ENCODE measurements around the gene ZNF621.
"Not testable (repeated sequence)": the region's sequence is repeated elsewhere in the genome, so short reads cannot be mapped to it uniquely, and the experiment has no call there.

ZNF621 gene

DNA sequence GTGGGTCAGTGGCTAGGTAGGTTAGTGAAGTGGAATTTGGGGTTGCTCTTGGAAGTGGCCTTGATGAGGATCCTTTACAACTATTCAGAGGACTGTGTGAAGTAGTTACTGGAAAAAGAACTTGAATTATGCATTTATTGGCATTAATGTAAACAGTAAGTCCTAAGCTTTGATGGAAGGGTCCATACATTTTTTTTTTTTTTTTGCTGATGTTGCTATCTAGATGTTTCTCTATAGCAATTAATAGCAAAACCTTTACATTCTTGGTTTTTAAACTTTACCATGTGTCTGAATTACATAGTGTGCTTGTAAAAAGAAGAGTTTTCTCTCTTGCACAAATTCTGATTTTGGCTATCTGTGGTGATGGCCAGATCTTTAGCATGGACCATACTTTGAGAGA lies 9.5 kb downstream of the ZNF621 start:
- TF ChIP-seq, protein P1, sequence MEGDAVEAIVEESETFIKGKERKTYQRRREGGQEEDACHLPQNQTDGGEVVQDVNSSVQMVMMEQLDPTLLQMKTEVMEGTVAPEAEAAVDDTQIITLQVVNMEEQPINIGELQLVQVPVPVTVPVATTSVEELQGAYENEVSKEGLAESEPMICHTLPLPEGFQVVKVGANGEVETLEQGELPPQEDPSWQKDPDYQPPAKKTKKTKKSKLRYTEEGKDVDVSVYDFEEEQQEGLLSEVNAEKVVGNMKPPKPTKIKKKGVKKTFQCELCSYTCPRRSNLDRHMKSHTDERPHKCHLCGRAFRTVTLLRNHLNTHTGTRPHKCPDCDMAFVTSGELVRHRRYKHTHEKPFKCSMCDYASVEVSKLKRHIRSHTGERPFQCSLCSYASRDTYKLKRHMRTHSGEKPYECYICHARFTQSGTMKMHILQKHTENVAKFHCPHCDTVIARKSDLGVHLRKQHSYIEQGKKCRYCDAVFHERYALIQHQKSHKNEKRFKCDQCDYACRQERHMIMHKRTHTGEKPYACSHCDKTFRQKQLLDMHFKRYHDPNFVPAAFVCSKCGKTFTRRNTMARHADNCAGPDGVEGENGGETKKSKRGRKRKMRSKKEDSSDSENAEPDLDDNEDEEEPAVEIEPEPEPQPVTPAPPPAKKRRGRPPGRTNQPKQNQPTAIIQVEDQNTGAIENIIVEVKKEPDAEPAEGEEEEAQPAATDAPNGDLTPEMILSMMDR (IDR thresholded peaks at IDR 0.05; ENCODE audit: low read depth, low read length): no peak
- no peak for DNase-seq
- Histone ChIP-seq H3K36me3 (peaks cover 55% of the 10 kb centered on the region), H3K9me3 (ENCODE audit: severe bottlenecking) (no peaks in the 10 kb centered on the region), H3K27me3 (ENCODE audit: insufficient read depth, low read depth, severe bottlenecking) (no peaks in the 10 kb centered on the region), H3K4me3 (ENCODE audit: low read depth, low read length) (no peak overlapping the region), H3K27ac (no peak overlapping the region)

DNA sequence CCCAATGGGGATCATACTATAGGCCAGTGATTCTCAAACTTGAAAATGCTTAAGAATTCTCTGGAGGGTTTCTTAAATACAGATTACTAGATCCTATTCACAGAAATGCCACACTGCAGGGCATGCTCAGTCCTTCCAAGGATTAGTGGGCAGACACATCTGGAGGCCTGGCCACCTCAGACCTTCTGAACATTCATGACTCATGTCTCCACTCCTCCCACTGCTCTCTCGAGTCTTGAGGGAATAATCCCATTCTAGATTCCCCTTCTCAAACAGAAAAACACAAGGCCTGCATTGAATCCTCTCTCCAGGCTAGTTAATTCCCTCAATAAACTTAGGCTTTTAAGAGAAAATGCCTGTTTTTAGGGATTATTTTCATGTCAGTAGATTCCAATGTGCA lies 22.1 kb downstream of the ZNF621 start:
- Histone ChIP-seq H3K27ac (no peak overlapping the region), H3K27me3 (ENCODE audit: insufficient read depth, low read depth, severe bottlenecking) (no peaks in the 10 kb centered on the region), H3K9me3 (ENCODE audit: severe bottlenecking) (no peaks in the 10 kb centered on the region), H3K36me3 (no peaks in the 10 kb centered on the region), H3K4me3 (ENCODE audit: low read depth, low read length) (no peak overlapping the region)
- TF ChIP-seq, protein P1 (IDR thresholded peaks at IDR 0.05; ENCODE audit: low read depth, low read length): no peak
- no peak for DNase-seq

DNA sequence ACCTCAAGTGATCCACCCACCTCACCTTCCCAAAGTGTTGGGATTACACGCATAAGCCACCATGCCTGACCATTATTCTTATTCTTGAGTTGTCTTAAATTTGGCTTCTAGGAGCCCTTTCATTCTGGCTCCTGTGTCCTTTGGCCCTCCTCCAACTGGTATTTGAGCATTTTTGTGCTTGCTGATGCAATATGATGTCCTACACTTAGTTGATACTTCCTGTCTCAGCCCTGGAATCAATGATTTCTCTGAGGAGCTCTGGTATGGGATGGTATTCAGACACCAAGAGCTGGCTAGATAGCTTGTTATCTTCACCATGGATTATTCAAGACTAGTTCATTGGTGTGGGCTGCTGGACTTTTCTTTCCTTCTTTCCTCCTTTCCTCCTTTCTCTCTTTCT lies 25.4 kb downstream of the ZNF621 start:
- no peaks in the 10 kb centered on the region for H3K36me3 ChIP-seq
- TF ChIP-seq, protein P1 (IDR thresholded peaks at IDR 0.05; ENCODE audit: low read depth, low read length): no peak

DNA sequence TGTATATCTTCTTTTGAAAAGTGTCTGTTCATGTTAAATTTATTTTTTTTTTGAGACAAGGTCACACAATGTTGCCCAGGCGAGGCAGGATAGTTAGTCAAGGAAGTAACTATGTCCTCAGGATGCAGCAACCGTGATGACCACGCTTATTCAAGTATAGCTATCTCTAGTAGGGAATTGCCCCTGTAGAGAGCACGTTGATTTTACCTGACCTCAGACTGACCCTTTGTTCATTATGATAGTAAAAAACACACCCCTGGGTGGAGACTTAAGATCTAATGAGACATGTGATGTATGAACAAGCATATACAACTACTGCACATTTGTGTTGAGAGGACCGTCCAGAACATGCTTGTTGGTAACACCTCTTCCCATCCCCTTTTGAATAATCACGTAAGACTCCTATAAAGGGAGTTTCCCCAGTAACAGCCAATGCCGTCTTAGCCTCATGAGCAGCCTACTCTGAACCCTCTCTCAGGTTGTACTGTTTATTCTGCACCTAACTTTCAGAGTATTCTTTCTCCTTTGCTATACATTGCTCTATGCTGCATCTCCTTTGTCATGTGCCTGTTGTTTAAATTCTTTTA lies 32.9 kb downstream of the ZNF621 start:
- Histone ChIP-seq H3K27me3 (ENCODE audit: insufficient read depth, low read depth, severe bottlenecking) (no peaks in the 10 kb centered on the region), H3K27ac (no peak overlapping the region), H3K9me3 (ENCODE audit: severe bottlenecking) (no peaks in the 10 kb centered on the region), H3K36me3 (no peaks in the 10 kb centered on the region), H3K4me3 (ENCODE audit: low read depth, low read length) (no peak overlapping the region)
- no peak for DNase-seq
- TF ChIP-seq, protein P1 (IDR thresholded peaks at IDR 0.05; ENCODE audit: low read depth, low read length): no peak

More for the DNA sequence above, 25.4 kb downstream of the ZNF621 start:
- no peak for DNase-seq
- Histone ChIP-seq H3K9me3 (ENCODE audit: severe bottlenecking) (no peaks in the 10 kb centered on the region), H3K27ac (no peak overlapping the region), H3K4me3 (ENCODE audit: low read depth, low read length) (no peak overlapping the region), H3K27me3 (ENCODE audit: insufficient read depth, low read depth, severe bottlenecking) (no peaks in the 10 kb centered on the region)

DNA sequence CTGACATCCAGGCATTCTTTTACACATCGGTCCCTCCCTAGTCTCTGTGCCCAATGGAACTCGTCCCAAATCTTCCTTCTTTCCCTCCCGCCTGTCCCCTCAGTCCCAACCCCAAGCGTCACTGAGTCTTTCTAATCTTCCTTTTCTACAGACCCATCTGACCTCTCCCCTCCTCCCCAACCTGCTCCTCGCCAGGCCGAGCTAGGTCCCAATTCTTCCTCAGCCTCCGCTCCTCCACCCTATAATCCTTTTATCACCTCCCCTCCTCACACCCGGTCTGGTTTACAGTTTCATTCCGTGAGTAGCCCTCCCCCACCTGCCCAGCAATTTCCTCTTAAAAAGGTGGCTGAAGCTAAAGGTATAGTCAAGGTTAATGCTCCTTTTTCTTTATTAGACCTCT lies 37.7 kb downstream of the ZNF621 start:
- H3K27me3 ChIP-seq (ENCODE audit: insufficient read depth, low read depth, severe bottlenecking); H3K4me3 ChIP-seq (ENCODE audit: low read depth, low read length); H3K27ac ChIP-seq; H3K36me3 ChIP-seq; H3K9me3 ChIP-seq (ENCODE audit: severe bottlenecking): not testable (repeated sequence)
- peak; percentile 40 for DNase-seq

DNA sequence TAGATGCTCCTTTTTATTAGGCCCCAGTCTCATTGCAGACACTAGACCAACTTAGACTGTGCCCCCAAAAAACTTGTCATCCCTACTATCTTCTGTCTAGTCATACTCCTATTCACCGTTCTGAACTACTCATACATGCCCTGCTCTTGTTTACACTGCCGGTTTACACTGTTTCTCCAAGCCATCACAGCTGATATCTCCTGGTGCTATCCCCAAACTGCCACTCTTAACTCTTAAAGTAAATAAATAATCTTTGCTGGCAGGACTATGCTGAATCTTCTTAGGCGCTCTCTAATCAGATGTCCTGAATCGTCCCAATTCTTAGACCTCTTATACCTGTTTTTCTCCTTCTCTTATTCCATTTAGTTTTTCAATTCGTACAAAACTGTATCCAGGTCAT lies 40.9 kb downstream of the ZNF621 start:
- not testable (repeated sequence) for H3K4me3 ChIP-seq (ENCODE audit: low read depth, low read length); H3K27ac ChIP-seq; H3K27me3 ChIP-seq (ENCODE audit: insufficient read depth, low read depth, severe bottlenecking); H3K36me3 ChIP-seq; DNase-seq; H3K9me3 ChIP-seq (ENCODE audit: severe bottlenecking)

DNA sequence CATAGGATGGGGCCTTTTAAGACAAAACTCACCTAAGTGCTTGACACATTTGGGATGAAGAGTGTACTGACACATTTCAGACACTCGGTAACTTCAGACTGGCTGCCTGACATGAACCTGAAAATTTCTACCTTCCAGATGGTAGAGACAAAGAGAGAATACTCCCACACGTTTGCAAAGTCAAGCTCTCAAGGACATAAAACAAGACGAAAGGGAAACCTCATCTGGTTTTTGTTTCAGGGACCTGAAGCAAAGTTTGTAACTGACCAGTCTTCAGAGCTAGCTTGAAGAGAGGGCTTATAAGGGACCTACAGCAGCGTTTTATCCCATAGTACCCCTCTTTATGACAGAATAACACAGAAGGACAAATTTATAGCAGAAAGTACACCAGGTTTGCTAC lies 41.9 kb downstream of the ZNF621 start:
- TF ChIP-seq, protein P1 (IDR thresholded peaks at IDR 0.05; ENCODE audit: low read depth, low read length): no peak
- Histone ChIP-seq H3K27me3 (ENCODE audit: insufficient read depth, low read depth, severe bottlenecking) (peaks cover 2% of the 10 kb centered on the region), H3K27ac (no peak overlapping the region), H3K4me3 (ENCODE audit: low read depth, low read length) (no peak overlapping the region), H3K9me3 (ENCODE audit: severe bottlenecking) (no peaks in the 10 kb centered on the region), H3K36me3 (no peaks in the 10 kb centered on the region)
- DNase-seq: no peak

Measured in WERI-Rb-1 (cell line).